ENCODE measurements around the gene WDR18. TPM values are rescaled to one million over a fixed set of nuclear protein-coding genes. Genes with fewer than 3 reads are reported as not detected.

Gene WDR18
- total and polyA plus RNA-seq, 2 of the 4 experiments (the other 2 are of a cell fraction) = 37.1 to 56.9 TPM

DNA sequence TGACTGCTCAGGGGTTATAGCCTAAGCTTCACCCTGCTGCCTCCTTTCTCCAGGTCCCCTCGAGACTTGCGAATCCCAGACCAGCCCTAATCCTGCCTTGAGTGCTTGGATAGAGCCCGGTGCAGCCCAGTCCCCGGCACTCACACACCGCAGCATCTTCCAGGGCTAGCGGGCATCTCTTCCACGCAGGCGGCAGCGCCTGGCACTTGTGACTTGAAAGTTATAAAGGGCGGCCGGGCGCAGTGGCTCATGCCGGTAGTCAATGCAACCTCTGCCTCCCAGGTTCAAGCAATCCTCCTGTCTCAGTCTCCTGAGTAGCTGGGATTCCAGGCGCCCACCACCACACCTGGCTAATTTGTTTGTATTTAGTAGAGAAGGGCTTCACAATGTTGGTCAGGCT, 1.9 kb downstream of the WDR18 start:
- H3K9me1 ChIP-seq (ENCODE audit: insufficient read depth, low read length) = 0 out of 2 replicates have a peak, but pooled peaks cover 4% of the 10 kb centered on the region
- H2AK5ac ChIP-seq (ENCODE audit: low read depth, low read length) = no peak overlapping the region
- H3K79me1 ChIP-seq (ENCODE audit: low read depth in 1 of 2, low read length in 2 of 2) = peaks cover 5 to 37% of the 10 kb centered on the region in 2 experiments
- no peak overlapping the region for H2BK20ac ChIP-seq (ENCODE audit: low read depth, low read length)
- no peak overlapping the region for H3K9ac ChIP-seq (ENCODE audit: low read depth, low read length)
- in situ Hi-C loops (cut with MboI; ENCODE audit: low sequenced_read_pairs) (loop anchor here (10.0 kb wide), 1 partner anchor 221 kb away; no protein-coding TSS in a partner anchor), intact Hi-C loops (cut with micrococcal nuclease) (no loop called here), dilution Hi-C loops (cut with HindIII; ENCODE audit: low sequenced_read_pairs, unreplicated experiment) (no loop called here)
- TF ChIP-seq, protein P1, sequence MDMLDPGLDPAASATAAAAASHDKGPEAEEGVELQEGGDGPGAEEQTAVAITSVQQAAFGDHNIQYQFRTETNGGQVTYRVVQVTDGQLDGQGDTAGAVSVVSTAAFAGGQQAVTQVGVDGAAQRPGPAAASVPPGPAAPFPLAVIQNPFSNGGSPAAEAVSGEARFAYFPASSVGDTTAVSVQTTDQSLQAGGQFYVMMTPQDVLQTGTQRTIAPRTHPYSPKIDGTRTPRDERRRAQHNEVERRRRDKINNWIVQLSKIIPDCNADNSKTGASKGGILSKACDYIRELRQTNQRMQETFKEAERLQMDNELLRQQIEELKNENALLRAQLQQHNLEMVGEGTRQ (IDR thresholded peaks at IDR 0.05; ENCODE audit: low read depth, low read length) = no peak
- no peak for TF ChIP-seq RAD21 (IDR thresholded peaks at IDR 0.05; ENCODE audit: low read length)
- no peak for TF ChIP-seq MAFK (IDR thresholded peaks at IDR 0.05; ENCODE audit: low read depth, low read length)
- TF ChIP-seq CTCF (conservative IDR thresholded peaks at IDR 0.05; ENCODE audit: low read depth, low read length) = no peak
- TF ChIP-seq RCOR1 (IDR thresholded peaks at IDR 0.05; ENCODE audit: insufficient replicate concordance, low read length) = no peak
- no peak for TF ChIP-seq ELK1 (IDR thresholded peaks at IDR 0.05; ENCODE audit: borderline replicate concordance, low read depth, low read length)
- no peak for TF ChIP-seq MXI1 (IDR thresholded peaks at IDR 0.05; ENCODE audit: borderline replicate concordance, low read depth, low read length)
- TF ChIP-seq SMC3 (IDR thresholded peaks at IDR 0.05; ENCODE audit: low read depth, low read length) = no peak
- TF ChIP-seq MAZ (IDR thresholded peaks at IDR 0.05; ENCODE audit: borderline replicate concordance, low read depth, low read length) = no peak
- TF ChIP-seq CHD1 (IDR thresholded peaks at IDR 0.05; ENCODE audit: low read depth, low read length) = no peak
- no peak for TF ChIP-seq POLR2A (IDR thresholded peaks at IDR 0.05; ENCODE audit: low read depth, low read length)
- TF ChIP-seq RFX5 (IDR thresholded peaks at IDR 0.05; ENCODE audit: low read depth, low read length) = no peak
- no peak for TF ChIP-seq CEBPB (IDR thresholded peaks at IDR 0.05; ENCODE audit: low read depth, low read length)
- TF ChIP-seq BHLHE40 (IDR thresholded peaks at IDR 0.05; ENCODE audit: low read depth, low read length) = no peak
- TF ChIP-seq FOS (IDR thresholded peaks at IDR 0.05; ENCODE audit: low read depth, low read length) = no peak
- TF ChIP-seq NFE2L2 (IDR thresholded peaks at IDR 0.05; ENCODE audit: low read depth, low read length) = no peak
- H3K23ac ChIP-seq (ENCODE audit: low read depth, low read length) = no peak overlapping the region
- no peak overlapping the region for H2BK15ac ChIP-seq (ENCODE audit: low read depth, low read length)
- no peak overlapping the region for H4K5ac ChIP-seq (ENCODE audit: low read depth, low read length)
- H4K8ac ChIP-seq (ENCODE audit: low read depth in 2 of 2, low read length in 2 of 2) = no peak overlapping the region
- no peak overlapping the region for H3K56ac ChIP-seq (ENCODE audit: extremely low read depth, insufficient read depth, low read length)
- no peak overlapping the region for H3K4ac ChIP-seq (ENCODE audit: low read depth, low read length)
- H4K20me1 ChIP-seq (ENCODE audit: insufficient read depth, low read length) = peaks cover 7% of the 10 kb centered on the region
- H3K4me1 ChIP-seq (ENCODE audit: control insufficient read depth, insufficient read depth, low read length) = peaks cover 6% of the 10 kb centered on the region
- no peak overlapping the region for H3K4me3 ChIP-seq (ENCODE audit: insufficient read depth, low read depth, low read length)
- ChIA-PET POLR2A (ENCODE audit: unreplicated experiment) (no interaction called here), CTCF (no interaction called here)
- H3K18ac ChIP-seq (ENCODE audit: low read depth, low read length) = no peak overlapping the region
- 91% methylated on average over 9 of the region's 14 CpGs; no CpG with 5 or more reads in 1 of the 2 experiments for WGBS, 2 experiments (ENCODE audit: extremely low coverage in 2 of 2, insufficient read length in 1 of 2)
- no peak overlapping the region for H2BK5ac ChIP-seq (ENCODE audit: low read depth, low read length, poor library complexity, severe bottlenecking)
- H3K36me3 ChIP-seq (ENCODE audit: control insufficient read depth, insufficient read depth, low read length) = peaks cover 36% of the 10 kb centered on the region
- H3K27ac ChIP-seq (ENCODE audit: insufficient read depth, low read length) = no peak overlapping the region
- H3K4me2 ChIP-seq (ENCODE audit: low read depth, low read length) = no peak overlapping the region
- H3K14ac ChIP-seq (replicated peaks; ENCODE audit: low read depth, low read length) = no peak overlapping the region
- no peak overlapping the region for H2BK120ac ChIP-seq (ENCODE audit: low read depth, low read length)
- ATAC-seq (ENCODE audit: low read depth) (no peak), DNase-seq (no peak)
- no peaks in the 10 kb centered on the region for H3K9me3 ChIP-seq (ENCODE audit: control insufficient read depth, insufficient read depth, low read length)
- H2AFZ ChIP-seq (replicated peaks; ENCODE audit: low read length, poor library complexity) = no peak overlapping the region
- BruUV-seq (replicated peaks) = no TSS peak
- H3K27me3 ChIP-seq (ENCODE audit: control insufficient read depth, insufficient read depth, low read length) = no peaks in the 10 kb centered on the region
- no peak overlapping the region for H2AK9ac ChIP-seq (replicated peaks; ENCODE audit: low read depth, low read length, poor library complexity)
- no peak overlapping the region for H4K91ac ChIP-seq (ENCODE audit: insufficient read depth, low read depth, low read length)
